Endothelial cell of umbilical vein (primary cell): ENCODE data around the gene R3HDM2. TPM values are rescaled to one million over a fixed set of nuclear protein-coding genes. Genes with fewer than 3 reads are reported as not detected.

ENCODE experiments used
- BruUV-seq: library from RNA; stranded (reverse); fragments of 400-500 nt; replicated peaks from 2 replicates; lab custom pipeline; 2021; lab: Mats Ljungman, UMichigan
- CTCF ChIA-PET: fragments of 300-600, 350-600 bp; sonication (Branson Sonifier 250); formaldehyde crosslinking; loops from one replicate; lab custom pipeline; 2021; ENCODE audit warnings: antibody characterized with exemption, inconsistent platforms; lab: Charles Lee
- POLR2A ChIA-PET: fragments of 300-600, 350-600 bp; sonication (Branson Sonifier 250); formaldehyde crosslinking; loops from one replicate; lab custom pipeline; 2021; ENCODE audit warnings: antibody characterized with exemption, inconsistent platforms; lab: Charles Lee
- DNase-seq: peaks from one replicate; pipeline ENCODE4 v3.0.0-alpha.2; 2011; ENCODE audit warnings: low read depth, low spot score
- FAIRE-seq: peaks from 2 replicates; lab custom pipeline; 2011; peaks lifted over from hg19 to GRCh38; lab: Jason Lieb, UNC
- H2AFZ ChIP-seq: 2 replicates; pipeline ENCODE4 v1.6.0; 2012; ENCODE audit warnings: low read depth, low read length, control low read depth, inconsistent platforms
- H3K27ac ChIP-seq: 2 replicates; pipeline ENCODE4 v1.5.1; 2011; ENCODE audit warnings: low read depth, mild to moderate bottlenecking, control low read depth, low read length, moderate library complexity; ENCODE audit not compliant: insufficient read depth
- H3K27me3 ChIP-seq, 2 experiments: 2 replicates each; pipeline versions ENCODE4 v1.6.0 to v1.6.1; 2011; ENCODE audit warnings: low read length in 2 of 2, mixed read lengths in 1 of 2; ENCODE audit not compliant: control insufficient read depth in 2 of 2, insufficient read depth in 2 of 2
- H3K36me3 ChIP-seq, 2 experiments: 2 replicates in 1 of 2; 3 replicates in 1 of 2; pipeline ENCODE4 v1.5.1; 2011; ENCODE audit warnings: low read length in 2 of 2, mild to moderate bottlenecking in 1 of 2, moderate library complexity in 1 of 2; ENCODE audit not compliant: control insufficient read depth in 2 of 2, insufficient read depth in 2 of 2; ENCODE audit errors: extremely low read depth in 1 of 2
- H3K4me1 ChIP-seq: 3 replicates; pipeline ENCODE4 v1.5.1; 2011; ENCODE audit warnings: mild to moderate bottlenecking, low read length; ENCODE audit not compliant: control insufficient read depth, insufficient read depth; ENCODE audit errors: extremely low read depth
- H3K4me2 ChIP-seq: 2 replicates; pipeline ENCODE4 v1.6.1; 2011; ENCODE audit warnings: low read length, control low read depth, mixed read lengths; ENCODE audit not compliant: insufficient read depth
- H3K4me3 ChIP-seq, 3 experiments: fragments of 200-600 bp in 1 of 3; sonication (generic), shearing (Covaris generic) in 1 of 3; replicated peaks in 1 of 3; 2 replicates each; pipeline ENCODE4 v1.5.1; 2011 to 2016; ENCODE audit warnings: control low read depth in 3 of 3, low read length in 3 of 3, mild to moderate bottlenecking in 2 of 3, inconsistent platforms in 1 of 3, low read depth in 1 of 3, moderate library complexity in 1 of 3; ENCODE audit not compliant: insufficient read depth in 1 of 3
- H3K79me2 ChIP-seq: 2 replicates; pipeline ENCODE4 v1.6.0; 2012; ENCODE audit warnings: low read length, inconsistent platforms; ENCODE audit not compliant: control insufficient read depth, insufficient read depth
- H3K9ac ChIP-seq: replicated peaks from 2 replicates; pipeline ENCODE3; 2011; ENCODE audit warnings: low read length, control low read depth; ENCODE audit not compliant: insufficient read depth; ENCODE audit errors: extremely low read depth
- H3K9me1 ChIP-seq: replicated peaks from 3 replicates; pipeline ENCODE4 v1.6.0; 2011; ENCODE audit warnings: mild to moderate bottlenecking, low read length; ENCODE audit not compliant: control insufficient read depth, insufficient read depth; ENCODE audit errors: extremely low read depth
- H3K9me3 ChIP-seq: replicated peaks from 2 replicates; pipeline ENCODE4 v1.5.1; 2012; ENCODE audit warnings: low read length, inconsistent platforms; ENCODE audit not compliant: control insufficient read depth, insufficient read depth
- H4K20me1 ChIP-seq: replicated peaks from 2 replicates; pipeline ENCODE3; 2011; ENCODE audit warnings: mild to moderate bottlenecking, low read length; ENCODE audit not compliant: control insufficient read depth, insufficient read depth; ENCODE audit errors: extremely low read depth
- CTCF ChIP-seq, 2 donors: IDR thresholded peaks; 1 replicate in 1 of 2; 2 replicates in 1 of 2; pipeline ENCODE4 v1.5.1; 2011; ENCODE audit warnings: low read length in 2 of 2, mild to moderate bottlenecking in 2 of 2, moderate library complexity in 2 of 2, control low read depth in 1 of 2, inconsistent platforms in 1 of 2, low read depth in 1 of 2; ENCODE audit not compliant: insufficient read depth in 1 of 2; ENCODE audit errors: extremely low read depth in 1 of 2
- FOS ChIP-seq: IDR thresholded peaks from 2 replicates; pipeline ENCODE4 v1.6.1; 2011; ENCODE audit warnings: mild to moderate bottlenecking, low read length, moderate library complexity, borderline replicate concordance; ENCODE audit not compliant: insufficient read depth
- GATA2 ChIP-seq: IDR thresholded peaks from 2 replicates; pipeline ENCODE4 v1.7.0; 2011; ENCODE audit warnings: low read depth, mild to moderate bottlenecking, moderate library complexity, mixed read lengths, low read length; ENCODE audit not compliant: insufficient read length, insufficient read depth
- JUN ChIP-seq: IDR thresholded peaks from 2 replicates; pipeline ENCODE4 v1.6.1; 2011; ENCODE audit warnings: borderline replicate concordance, low read depth; ENCODE audit not compliant: insufficient read length, insufficient read depth
- POLR2AphosphoS5 ChIP-seq: IDR thresholded peaks from 2 replicates; pipeline ENCODE4 v1.6.1; 2012; ENCODE audit warnings: low read depth, mild to moderate bottlenecking, control low read depth, low read length, moderate library complexity; ENCODE audit not compliant: insufficient read depth
- dilution Hi-C: fragments of 300-500 bp; cut with MboI; formaldehyde crosslinking; loops from one replicate; pipeline ENCODE4 v1.15.0; 2019; ENCODE audit warnings: low sequenced_read_pairs; ENCODE audit not compliant: extremely low pct_ligation_motif_present
- intact Hi-C: fragments of 100-400 bp; cut with micrococcal nuclease; formaldehyde crosslinking; loops from one replicate; pipeline ENCODE4 v1.10.0; 2022
- polyA plus RNA-seq, 4 experiments: library from polyadenylated mRNA; depleted of rRNA in 3 of 4; stranded (reverse) in 3 of 4; unstranded in 1 of 4; fragments of >200 nt; gene quantifications; 2 replicates each; pipeline versions ENCODE4 v1.2.1 to v1.2.3, GENCODE V29; 2011 to 2012; ENCODE audit warnings: missing spikeins in 1 of 4
- total RNA-seq: library from RNA; stranded (reverse); gene quantifications from 2 replicates; pipeline ENCODE4 v1.2.3, GENCODE V29; 2021

The R3HDM2 gene
- total and polyA plus RNA-seq, 2 donors (not counting 3 experiments of a cell fraction or from before 2014, with no cell fraction given): 26.1 to 31.3 TPM

DNA sequence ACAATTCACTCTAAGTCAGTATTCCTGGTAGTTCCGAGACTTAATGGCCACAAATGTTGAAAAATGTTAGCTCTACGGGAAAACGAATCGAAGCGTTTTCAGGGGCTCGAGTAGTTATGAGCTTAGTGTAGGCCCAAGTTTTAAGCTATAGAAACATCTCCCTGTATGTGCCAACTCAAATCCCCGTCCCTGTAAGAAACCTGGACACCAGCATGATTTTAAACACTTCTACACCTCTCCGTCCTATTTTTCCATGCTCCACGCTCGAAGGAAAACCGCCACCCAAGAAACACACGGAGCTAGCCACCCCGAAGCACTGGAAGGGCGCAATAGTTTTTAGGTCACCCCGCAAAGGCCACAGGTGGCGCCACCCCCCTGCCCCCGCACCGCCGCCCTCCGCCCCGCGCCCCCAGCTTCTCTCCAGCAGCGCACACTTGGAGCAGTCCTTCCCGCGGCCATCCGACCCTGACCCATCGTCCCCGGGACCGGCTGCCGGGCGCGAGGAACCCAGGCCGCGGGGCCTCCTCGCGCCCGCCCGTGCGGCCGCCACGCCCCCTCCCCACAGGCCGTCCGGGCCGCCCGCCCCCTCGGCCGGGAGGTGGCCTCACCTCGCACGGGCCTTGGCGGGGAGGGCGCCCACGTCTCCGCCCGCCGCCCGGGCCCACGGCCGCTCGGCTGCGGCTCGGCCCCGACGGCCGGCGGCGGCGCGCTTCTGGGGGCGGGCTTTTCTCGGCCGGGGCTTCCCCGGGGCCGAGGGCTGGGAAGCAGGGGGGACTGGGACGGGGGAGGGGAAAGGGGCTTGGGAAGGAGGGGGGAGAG lies 522 bp downstream of the R3HDM2 start:
- H3K4me3 ChIP-seq: peak overlapping the region; percentile 40 to 75 (median 69)
- no peaks in the 10 kb centered on the region for H3K27me3 ChIP-seq
- H2AFZ ChIP-seq: peak overlapping the region; percentile 16
- DNase-seq (peak; percentile 66), FAIRE-seq (no peak)
- intact Hi-C loops: loop anchor here (2.0 to 5.0 kb wide), 2 partner anchors 22 to 123 kb away; no protein-coding TSS in a partner anchor
- ChIA-PET CTCF (interaction anchor here (1.0 to 2.2 kb wide), 7 partner anchors 9 to 123 kb away, joined by 3 to 12 read pairs (median 7); partner anchors contain the start of genes GLI1 and INHBE), POLR2A (interaction anchor here (0.6 kb wide), 2 partner anchors 17 to 67 kb away, joined by 4 to 12 read pairs; no protein-coding TSS in a partner anchor)
- H3K36me3 ChIP-seq: no peaks in the 10 kb centered on the region
- peak overlapping the region; percentile 93 for H3K4me2 ChIP-seq
- dilution Hi-C loops: no loop called here
- H4K20me1 ChIP-seq: no peaks in the 10 kb centered on the region
- peaks cover 21% of the 10 kb centered on the region for H3K79me2 ChIP-seq
- no peaks in the 10 kb centered on the region for H3K9me3 ChIP-seq
- peak overlapping the region; percentile 64 for H3K27ac ChIP-seq
- no peaks in the 10 kb centered on the region for H3K9me1 ChIP-seq
- peak overlapping the region; percentile 82 for H3K9ac ChIP-seq
- no TSS peak for BruUV-seq
- peaks cover 6% of the 10 kb centered on the region for H3K4me1 ChIP-seq
- TF ChIP-seq JUN: no peak
- TF ChIP-seq POLR2AphosphoS5: no peak
- no peak for TF ChIP-seq CTCF (IDR thresholded peaks at IDR 0.05; ENCODE audit: extremely low read depth in 1 of 2, insufficient read depth in 1 of 2, low read depth in 1 of 2, low read length in 2 of 2)
- no peak for TF ChIP-seq FOS
- no peak for TF ChIP-seq GATA2
